GM23338 (cell line): ENCODE data around the gene CAMSAP3. TPM values are rescaled to one million over a fixed set of nuclear protein-coding genes. Genes with fewer than 3 reads are reported as not detected.

Experiments
- ATAC-seq: fragments of 200-7000 bp; cut with Tn5 transposase; 3 replicates; pipeline ENCODE4 v1.9.1; 2020
- DNase-seq: peaks from one replicate; pipeline ENCODE4 v3.0.0-alpha.2; 2015; ENCODE audit warnings: low spot score
- H2AFZ ChIP-seq: fragments of 200-600 bp; sonication (generic); 2 replicates; pipeline ENCODE4 v1.8.0; 2016; ENCODE audit warnings: antibody characterized with exemption, mild to moderate bottlenecking, moderate library complexity
- H3F3A ChIP-seq: fragments of 200-600 bp; sonication (generic); replicated peaks from 2 replicates; pipeline ENCODE4 v1.8.0; 2017; ENCODE audit warnings: antibody characterized with exemption, mixed run types, low read depth
- H3K27ac ChIP-seq: fragments of 200-600 bp; sonication (generic); 2 replicates; pipeline ENCODE4 v1.6.1; 2016; ENCODE audit warnings: low read depth
- H3K27me3 ChIP-seq: fragments of 200-600 bp; sonication (generic); 2 replicates; pipeline ENCODE4 v1.8.0; 2016; ENCODE audit warnings: mild to moderate bottlenecking, mixed run types, moderate library complexity; ENCODE audit not compliant: insufficient read depth
- H3K36me3 ChIP-seq: fragments of 200-600 bp; sonication (generic); 2 replicates; pipeline ENCODE4 v1.8.0; 2016; ENCODE audit warnings: mild to moderate bottlenecking; ENCODE audit not compliant: insufficient read depth
- H3K4me1 ChIP-seq: fragments of 200-600 bp; sonication (generic); 2 replicates; pipeline ENCODE4 v1.8.0; 2016; ENCODE audit warnings: mild to moderate bottlenecking, moderate library complexity; ENCODE audit not compliant: insufficient read depth
- H3K4me2 ChIP-seq: fragments of 200-600 bp; sonication (generic); 2 replicates; pipeline ENCODE4 v1.7.1; 2017; ENCODE audit warnings: mixed run types
- H3K4me3 ChIP-seq: fragments of 200-600 bp; sonication (generic); 2 replicates; pipeline ENCODE4 v1.6.1; 2016; ENCODE audit warnings: mixed run types
- H3K79me2 ChIP-seq: fragments of 200-600 bp; sonication (generic); replicated peaks from 2 replicates; pipeline ENCODE4 v1.8.0; 2017; ENCODE audit warnings: mild to moderate bottlenecking; ENCODE audit not compliant: insufficient read depth
- H3K9me2 ChIP-seq: fragments of 200-600 bp; sonication (generic); 2 replicates; pipeline ENCODE4 v1.8.0; 2017; ENCODE audit not compliant: insufficient read depth
- H4K20me1 ChIP-seq: fragments of 200-600 bp; sonication (generic); replicated peaks from 2 replicates; pipeline ENCODE4 v1.8.0; 2017; ENCODE audit warnings: mild to moderate bottlenecking; ENCODE audit not compliant: insufficient read depth
- H3K27ac Mint-ChIP-seq: 2 replicates; pipeline ENCODE4 v1.8.0; 2020; ENCODE audit warnings: inconsistent platforms, mild to moderate bottlenecking, moderate library complexity, mixed read lengths
- H3K27me3 Mint-ChIP-seq: 3 replicates; pipeline ENCODE4 v1.8.0; 2022; ENCODE audit warnings: low read depth, mild to moderate bottlenecking, moderate library complexity, mixed read lengths, inconsistent platforms; ENCODE audit not compliant: insufficient read depth, poor library complexity
- H3K36me3 Mint-ChIP-seq: 3 replicates; pipeline ENCODE4 v1.8.0; 2021; ENCODE audit warnings: low read depth, mild to moderate bottlenecking, inconsistent platforms, moderate library complexity, mixed read lengths
- H3K4me1 Mint-ChIP-seq: 3 replicates; pipeline ENCODE4 v1.8.0; 2020; ENCODE audit warnings: mild to moderate bottlenecking, inconsistent platforms, mixed read lengths
- H3K4me3 Mint-ChIP-seq: 3 replicates; pipeline ENCODE4 v1.8.0; 2021; ENCODE audit warnings: moderate library complexity, mild to moderate bottlenecking, inconsistent platforms, mixed read lengths
- H3K9me3 Mint-ChIP-seq: 3 replicates; pipeline ENCODE4 v1.8.0; 2020; ENCODE audit warnings: moderate library complexity, mild to moderate bottlenecking, inconsistent platforms, mixed read lengths
- EZH2 ChIP-seq: fragments of 200-600 bp; sonication (generic); IDR thresholded peaks from one replicate; pipeline ENCODE4 v1.8.0; 2017; ENCODE audit warnings: antibody characterized with exemption, mild to moderate bottlenecking, low read depth; ENCODE audit not compliant: unreplicated experiment
- EZH2phosphoT487 ChIP-seq: fragments of 200-600 bp; sonication (generic); IDR thresholded peaks from one replicate; pipeline ENCODE4 v1.8.1; 2018; ENCODE audit warnings: antibody characterized with exemption; ENCODE audit not compliant: unreplicated experiment
- JUNB ChIP-seq: IDR thresholded peaks from one replicate; pipeline ENCODE4 v1.6.1; 2016; ENCODE audit warnings: antibody characterized with exemption; ENCODE audit not compliant: unreplicated experiment
- NANOG ChIP-seq: IDR thresholded peaks from 2 replicates; pipeline ENCODE4 v1.6.1; 2016; ENCODE audit warnings: antibody characterized with exemption, borderline replicate concordance
- POLR2AphosphoS5 ChIP-seq: IDR thresholded peaks from 2 replicates; pipeline ENCODE4 v1.6.1; 2016; ENCODE audit warnings: antibody characterized with exemption, low read depth
- STAT1 ChIP-seq: IDR thresholded peaks from one replicate; pipeline ENCODE4 v1.6.1; 2016; ENCODE audit warnings: antibody characterized with exemption; ENCODE audit not compliant: unreplicated experiment
- ZNF114 ChIP-seq: fragments of 250-450 bp; sonication (Bioruptor Pico); IDR thresholded peaks from 2 replicates; pipeline ENCODE4 v1.5.0; 2020; ENCODE audit warnings: mild to moderate bottlenecking, moderate library complexity
- ZNF331 ChIP-seq: fragments of 250-450 bp; sonication (Bioruptor Pico); IDR thresholded peaks from 2 replicates; pipeline ENCODE4 v1.5.0; 2020; ENCODE audit warnings: low read depth, mild to moderate bottlenecking, moderate library complexity
- polyA plus RNA-seq: library from polyadenylated mRNA; unstranded; fragments of >200 nt; fragmentation: Nextera tagmentation; extraction: Ambion mirVana; gene quantifications from 2 replicates; pipeline ENCODE4 v1.2.1, GENCODE V29; 2016
- total RNA-seq: library from RNA; depleted of rRNA; stranded (reverse); fragments of >200 nt; shearing (Covaris generic); gene quantifications from 2 replicates; pipeline ENCODE4 v1.2.3, GENCODE V29; 2014
- TF ChIP-seq, protein P1 (sequence below): fragments of 250-450 bp; sonication (Bioruptor Pico); IDR thresholded peaks from 2 replicates; pipeline ENCODE4 v1.5.0; 2020; ENCODE audit warnings: mild to moderate bottlenecking, moderate library complexity
- TF ChIP-seq, protein P2 (sequence below): IDR thresholded peaks from one replicate; pipeline ENCODE4 v1.6.1; 2018; ENCODE audit warnings: antibody characterized with exemption; ENCODE audit not compliant: unreplicated experiment
- TF ChIP-seq, protein P3 (sequence below): IDR thresholded peaks from 2 replicates; pipeline ENCODE4 v1.6.1; 2016; ENCODE audit warnings: antibody characterized with exemption

The CAMSAP3 gene
- total and polyA plus RNA-seq, 2 experiments from 2014 or later, result 6.4 to 32.2 TPM

DNA sequence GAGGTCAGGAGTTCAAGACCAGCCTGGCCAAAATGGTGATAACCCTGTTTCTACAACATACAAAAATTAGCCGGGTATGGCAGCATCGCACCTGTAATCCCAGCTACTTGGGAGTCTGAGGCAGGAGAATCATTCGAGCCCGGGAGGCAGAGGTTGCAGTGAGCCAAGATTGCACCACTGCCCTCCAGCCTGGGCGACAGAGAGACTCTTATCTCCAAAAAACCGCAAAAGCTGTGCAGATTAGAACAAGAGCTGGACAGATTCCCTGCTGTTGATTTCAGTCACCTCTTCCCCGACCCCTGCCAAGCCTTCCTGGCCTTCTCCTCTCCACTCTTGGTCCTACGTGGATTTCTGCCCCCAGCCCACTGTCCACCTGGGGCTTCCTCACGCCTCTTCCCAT lies 8.3 kb downstream of the CAMSAP3 start (continued):
- TF ChIP-seq, protein P1, sequence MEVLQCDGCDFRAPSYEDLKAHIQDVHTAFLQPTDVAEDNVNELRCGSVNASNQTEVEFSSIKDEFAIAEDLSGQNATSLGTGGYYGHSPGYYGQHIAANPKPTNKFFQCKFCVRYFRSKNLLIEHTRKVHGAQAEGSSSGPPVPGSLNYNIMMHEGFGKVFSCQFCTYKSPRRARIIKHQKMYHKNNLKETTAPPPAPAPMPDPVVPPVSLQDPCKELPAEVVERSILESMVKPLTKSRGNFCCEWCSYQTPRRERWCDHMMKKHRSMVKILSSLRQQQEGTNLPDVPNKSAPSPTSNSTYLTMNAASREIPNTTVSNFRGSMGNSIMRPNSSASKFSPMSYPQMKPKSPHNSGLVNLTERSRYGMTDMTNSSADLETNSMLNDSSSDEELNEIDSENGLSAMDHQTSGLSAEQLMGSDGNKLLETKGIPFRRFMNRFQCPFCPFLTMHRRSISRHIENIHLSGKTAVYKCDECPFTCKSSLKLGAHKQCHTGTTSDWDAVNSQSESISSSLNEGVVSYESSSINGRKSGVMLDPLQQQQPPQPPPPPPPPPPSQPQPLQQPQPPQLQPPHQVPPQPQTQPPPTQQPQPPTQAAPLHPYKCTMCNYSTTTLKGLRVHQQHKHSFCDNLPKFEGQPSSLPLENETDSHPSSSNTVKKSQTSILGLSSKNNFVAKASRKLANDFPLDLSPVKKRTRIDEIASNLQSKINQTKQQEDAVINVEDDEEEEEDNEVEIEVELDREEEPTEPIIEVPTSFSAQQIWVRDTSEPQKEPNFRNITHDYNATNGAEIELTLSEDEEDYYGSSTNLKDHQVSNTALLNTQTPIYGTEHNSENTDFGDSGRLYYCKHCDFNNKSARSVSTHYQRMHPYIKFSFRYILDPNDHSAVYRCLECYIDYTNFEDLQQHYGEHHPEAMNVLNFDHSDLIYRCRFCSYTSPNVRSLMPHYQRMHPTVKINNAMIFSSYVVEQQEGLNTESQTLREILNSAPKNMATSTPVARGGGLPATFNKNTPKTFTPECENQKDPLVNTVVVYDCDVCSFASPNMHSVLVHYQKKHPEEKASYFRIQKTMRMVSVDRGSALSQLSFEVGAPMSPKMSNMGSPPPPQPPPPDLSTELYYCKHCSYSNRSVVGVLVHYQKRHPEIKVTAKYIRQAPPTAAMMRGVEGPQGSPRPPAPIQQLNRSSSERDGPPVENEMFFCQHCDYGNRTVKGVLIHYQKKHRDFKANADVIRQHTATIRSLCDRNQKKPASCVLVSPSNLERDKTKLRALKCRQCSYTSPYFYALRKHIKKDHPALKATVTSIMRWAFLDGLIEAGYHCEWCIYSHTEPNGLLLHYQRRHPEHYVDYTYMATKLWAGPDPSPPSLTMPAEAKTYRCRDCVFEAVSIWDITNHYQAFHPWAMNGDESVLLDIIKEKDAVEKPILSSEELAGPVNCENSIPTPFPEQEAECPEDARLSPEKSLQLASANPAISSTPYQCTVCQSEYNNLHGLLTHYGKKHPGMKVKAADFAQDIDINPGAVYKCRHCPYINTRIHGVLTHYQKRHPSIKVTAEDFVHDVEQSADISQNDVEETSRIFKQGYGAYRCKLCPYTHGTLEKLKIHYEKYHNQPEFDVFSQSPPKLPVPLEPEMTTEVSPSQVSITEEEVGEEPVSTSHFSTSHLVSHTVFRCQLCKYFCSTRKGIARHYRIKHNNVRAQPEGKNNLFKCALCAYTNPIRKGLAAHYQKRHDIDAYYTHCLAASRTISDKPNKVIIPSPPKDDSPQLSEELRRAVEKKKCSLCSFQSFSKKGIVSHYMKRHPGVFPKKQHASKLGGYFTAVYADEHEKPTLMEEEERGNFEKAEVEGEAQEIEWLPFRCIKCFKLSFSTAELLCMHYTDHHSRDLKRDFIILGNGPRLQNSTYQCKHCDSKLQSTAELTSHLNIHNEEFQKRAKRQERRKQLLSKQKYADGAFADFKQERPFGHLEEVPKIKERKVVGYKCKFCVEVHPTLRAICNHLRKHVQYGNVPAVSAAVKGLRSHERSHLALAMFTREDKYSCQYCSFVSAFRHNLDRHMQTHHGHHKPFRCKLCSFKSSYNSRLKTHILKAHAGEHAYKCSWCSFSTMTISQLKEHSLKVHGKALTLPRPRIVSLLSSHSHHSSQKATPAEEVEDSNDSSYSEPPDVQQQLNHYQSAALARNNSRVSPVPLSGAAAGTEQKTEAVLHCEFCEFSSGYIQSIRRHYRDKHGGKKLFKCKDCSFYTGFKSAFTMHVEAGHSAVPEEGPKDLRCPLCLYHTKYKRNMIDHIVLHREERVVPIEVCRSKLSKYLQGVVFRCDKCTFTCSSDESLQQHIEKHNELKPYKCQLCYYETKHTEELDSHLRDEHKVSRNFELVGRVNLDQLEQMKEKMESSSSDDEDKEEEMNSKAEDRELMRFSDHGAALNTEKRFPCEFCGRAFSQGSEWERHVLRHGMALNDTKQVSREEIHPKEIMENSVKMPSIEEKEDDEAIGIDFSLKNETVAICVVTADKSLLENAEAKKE (CRISPR knock-in tag), result no peak
- TF ChIP-seq ZNF331 (CRISPR knock-in tag) (no peak), JUNB (no peak), STAT1 (no peak), ZNF114 (CRISPR knock-in tag) (no peak), EZH2 (no peak), POLR2AphosphoS5 (no peak), NANOG (no peak), EZH2phosphoT487 (no peak)

DNA sequence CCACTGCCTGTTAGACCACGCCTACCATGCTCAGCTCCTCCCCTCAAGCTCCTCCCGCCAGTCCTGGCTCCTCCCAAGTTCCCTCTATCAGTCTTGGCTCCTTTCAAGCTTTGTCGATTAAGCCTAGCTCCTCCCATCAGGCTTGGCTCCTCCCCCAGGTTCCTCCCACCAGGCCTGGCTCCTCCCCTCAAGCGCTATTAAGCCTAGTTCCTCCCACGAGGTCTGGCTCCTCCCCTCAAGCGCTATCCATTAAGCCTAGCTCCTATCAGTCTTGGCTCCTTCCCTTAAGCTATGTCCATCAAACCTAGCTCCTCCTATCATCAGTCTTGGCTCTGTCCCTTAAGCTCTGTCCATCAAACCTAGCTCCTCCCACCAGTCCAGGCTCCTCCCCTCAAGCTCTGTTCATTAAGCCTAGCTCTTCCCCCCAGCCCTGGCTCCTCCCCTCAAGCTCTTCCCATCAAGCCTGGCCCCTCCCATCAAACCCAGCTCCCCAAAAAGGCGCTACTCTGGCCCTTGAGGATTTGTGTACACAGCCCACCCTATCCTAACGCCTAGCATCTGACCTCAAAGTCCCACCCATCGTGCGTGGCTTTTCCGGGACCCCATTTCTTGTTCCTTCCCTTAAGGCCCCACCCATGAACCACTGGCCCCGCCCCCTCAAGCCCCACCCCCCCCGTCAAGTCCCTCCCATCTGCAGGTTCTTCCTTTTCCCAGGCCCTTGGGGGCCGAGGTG lies 10.0 kb downstream of the CAMSAP3 start:
- Histone ChIP-seq H3K4me1 (peaks cover 6% of the 10 kb centered on the region), H3K27me3 (no peaks in the 10 kb centered on the region), H3K36me3 (no peaks in the 10 kb centered on the region; the same call in 1 of the 2 replicates), H3K4me2 (no peak overlapping the region), H2AFZ (no peak overlapping the region), H3F3A (no peaks in the 10 kb centered on the region), H4K20me1 (peaks cover 20% of the 10 kb centered on the region), H3K79me2 (peaks cover 18% of the 10 kb centered on the region), H3K27ac (no peak overlapping the region), H3K4me3 (no peak overlapping the region), H3K9me2 (no peaks in the 10 kb centered on the region)
- Mint-ChIP-seq H3K9me3 (peaks cover 3% of the 10 kb centered on the region; the same call in 2 of the 3 replicates), H3K4me3 (no peak overlapping the region; the same call in 2 of the 3 replicates), H3K36me3 (peaks cover 17% of the 10 kb centered on the region), H3K4me1 (peaks cover 18% of the 10 kb centered on the region), H3K27ac (no peak overlapping the region), H3K27me3 (peaks cover 21% of the 10 kb centered on the region)
- ATAC-seq (peak; percentile 91), DNase-seq (peak; percentile 91)
- TF ChIP-seq POLR2AphosphoS5 (no peak), EZH2 (no peak), ZNF331 (CRISPR knock-in tag) (no peak), ZNF114 (CRISPR knock-in tag) (no peak), JUNB (no peak), NANOG (no peak), EZH2phosphoT487 (no peak), STAT1 (no peak)
- TF ChIP-seq, protein P2, sequence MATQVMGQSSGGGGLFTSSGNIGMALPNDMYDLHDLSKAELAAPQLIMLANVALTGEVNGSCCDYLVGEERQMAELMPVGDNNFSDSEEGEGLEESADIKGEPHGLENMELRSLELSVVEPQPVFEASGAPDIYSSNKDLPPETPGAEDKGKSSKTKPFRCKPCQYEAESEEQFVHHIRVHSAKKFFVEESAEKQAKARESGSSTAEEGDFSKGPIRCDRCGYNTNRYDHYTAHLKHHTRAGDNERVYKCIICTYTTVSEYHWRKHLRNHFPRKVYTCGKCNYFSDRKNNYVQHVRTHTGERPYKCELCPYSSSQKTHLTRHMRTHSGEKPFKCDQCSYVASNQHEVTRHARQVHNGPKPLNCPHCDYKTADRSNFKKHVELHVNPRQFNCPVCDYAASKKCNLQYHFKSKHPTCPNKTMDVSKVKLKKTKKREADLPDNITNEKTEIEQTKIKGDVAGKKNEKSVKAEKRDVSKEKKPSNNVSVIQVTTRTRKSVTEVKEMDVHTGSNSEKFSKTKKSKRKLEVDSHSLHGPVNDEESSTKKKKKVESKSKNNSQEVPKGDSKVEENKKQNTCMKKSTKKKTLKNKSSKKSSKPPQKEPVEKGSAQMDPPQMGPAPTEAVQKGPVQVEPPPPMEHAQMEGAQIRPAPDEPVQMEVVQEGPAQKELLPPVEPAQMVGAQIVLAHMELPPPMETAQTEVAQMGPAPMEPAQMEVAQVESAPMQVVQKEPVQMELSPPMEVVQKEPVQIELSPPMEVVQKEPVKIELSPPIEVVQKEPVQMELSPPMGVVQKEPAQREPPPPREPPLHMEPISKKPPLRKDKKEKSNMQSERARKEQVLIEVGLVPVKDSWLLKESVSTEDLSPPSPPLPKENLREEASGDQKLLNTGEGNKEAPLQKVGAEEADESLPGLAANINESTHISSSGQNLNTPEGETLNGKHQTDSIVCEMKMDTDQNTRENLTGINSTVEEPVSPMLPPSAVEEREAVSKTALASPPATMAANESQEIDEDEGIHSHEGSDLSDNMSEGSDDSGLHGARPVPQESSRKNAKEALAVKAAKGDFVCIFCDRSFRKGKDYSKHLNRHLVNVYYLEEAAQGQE, result no peak
- TF ChIP-seq, protein P3, sequence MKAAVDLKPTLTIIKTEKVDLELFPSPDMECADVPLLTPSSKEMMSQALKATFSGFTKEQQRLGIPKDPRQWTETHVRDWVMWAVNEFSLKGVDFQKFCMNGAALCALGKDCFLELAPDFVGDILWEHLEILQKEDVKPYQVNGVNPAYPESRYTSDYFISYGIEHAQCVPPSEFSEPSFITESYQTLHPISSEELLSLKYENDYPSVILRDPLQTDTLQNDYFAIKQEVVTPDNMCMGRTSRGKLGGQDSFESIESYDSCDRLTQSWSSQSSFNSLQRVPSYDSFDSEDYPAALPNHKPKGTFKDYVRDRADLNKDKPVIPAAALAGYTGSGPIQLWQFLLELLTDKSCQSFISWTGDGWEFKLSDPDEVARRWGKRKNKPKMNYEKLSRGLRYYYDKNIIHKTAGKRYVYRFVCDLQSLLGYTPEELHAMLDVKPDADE, result no peak
